ENCODE measurements around the gene TULP4. TPM values are rescaled to one million over a fixed set of nuclear protein-coding genes. Genes with fewer than 3 reads are reported as not detected.
A peak's percentile ranks its signal among the peaks of the same experiment; 100 is the strongest.

The TULP4 gene
- total RNA-seq, 2 experiments from 2014 or later, result 28.4 to 30.5 TPM

DNA sequence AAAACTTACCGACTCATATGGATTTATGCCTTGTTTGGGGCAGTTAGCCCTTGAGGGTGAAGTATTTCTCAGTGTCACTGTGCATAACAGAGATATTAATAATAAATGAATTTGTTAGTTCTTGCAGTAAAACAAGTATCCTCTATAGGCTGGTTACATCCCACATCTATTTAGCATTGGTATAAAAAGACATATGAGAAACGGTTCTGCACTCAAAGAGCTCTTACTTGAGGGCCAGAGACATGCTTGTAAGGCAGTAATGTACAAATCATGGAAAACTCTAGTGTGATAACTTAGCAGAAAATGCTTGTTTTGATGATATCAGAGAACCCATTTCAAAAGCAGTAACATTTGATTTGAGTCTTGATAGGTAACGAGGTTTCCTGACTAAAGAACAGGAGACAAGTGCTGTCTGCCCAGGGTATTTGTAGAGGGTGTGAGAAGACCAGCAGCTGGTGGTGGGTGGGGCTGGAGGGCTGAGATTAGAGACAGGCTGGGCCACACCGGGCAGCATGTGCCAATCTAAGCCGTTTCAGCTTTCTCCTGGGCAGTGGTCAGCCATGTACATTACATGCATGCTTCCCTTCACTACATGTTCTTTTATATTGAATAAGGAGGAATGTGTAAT, 46.3 kb downstream of the TULP4 start:
- no peak for DNase-seq
- CTCF ChIA-PET, result interaction anchor here (0.6 kb wide), 1 partner anchor 87 kb away, joined by 3 read pairs; no protein-coding TSS in a partner anchor
- Mint-ChIP-seq H3K9me3 (ENCODE audit: low read depth) (no peaks in the 10 kb centered on the region), H3K4me3 (no peak overlapping the region), H3K27me3 (no peaks in the 10 kb centered on the region), H3K4me1 (peaks cover 35% of the 10 kb centered on the region), H3K36me3 (no peaks in the 10 kb centered on the region), H3K27ac (no peak overlapping the region)
- ATAC-seq, result no peak

- no peak overlapping the region for H3K27ac Mint-ChIP-seq
- ATAC-seq, result no peak
- H3K4me3 Mint-ChIP-seq, result no peak overlapping the region
- CTCF ChIA-PET, result interaction anchor here (0.8 kb wide), 1 partner anchor 140 kb away, joined by 3 read pairs; no protein-coding TSS in a partner anchor
- peaks cover 4% of the 10 kb centered on the region for H3K36me3 Mint-ChIP-seq
- H3K27me3 Mint-ChIP-seq, result no peaks in the 10 kb centered on the region
- H3K4me1 Mint-ChIP-seq, result peaks cover 35% of the 10 kb centered on the region
- no peaks in the 10 kb centered on the region for H3K9me3 Mint-ChIP-seq (ENCODE audit: low read depth)
- DNase-seq, result no peak
Measured at GRCh38 chr6:158361068-158361467, 48.8 kb downstream of the TULP4 start.

- DNase-seq (no peak), ATAC-seq (no peak)
- Mint-ChIP-seq H3K36me3 (peaks cover 4% of the 10 kb centered on the region), H3K4me3 (no peak overlapping the region), H3K9me3 (ENCODE audit: low read depth) (no peaks in the 10 kb centered on the region), H3K27ac (no peak overlapping the region), H3K27me3 (no peaks in the 10 kb centered on the region), H3K4me1 (peaks cover 33% of the 10 kb centered on the region)
- CTCF ChIA-PET, result interaction anchor here (0.6 to 0.8 kb wide), 2 partner anchors 115 to 141 kb away, joined by 3 read pairs; no protein-coding TSS in a partner anchor
Measured at GRCh38 chr6:158361961-158362669, 49.9 kb downstream of the TULP4 start.

- ATAC-seq (peak; percentile 42), DNase-seq (peak; percentile 45)
- CTCF ChIA-PET, result no interaction called here
- peaks cover 13% of the 10 kb centered on the region for H3K4me1 Mint-ChIP-seq
- peak overlapping the region; percentile 3 for H3K27ac Mint-ChIP-seq
- no peak overlapping the region for H3K4me3 Mint-ChIP-seq
- H3K36me3 Mint-ChIP-seq, result peaks cover 4% of the 10 kb centered on the region
- no peaks in the 10 kb centered on the region for H3K27me3 Mint-ChIP-seq
- no peaks in the 10 kb centered on the region for H3K9me3 Mint-ChIP-seq (ENCODE audit: low read depth)
Measured at GRCh38 chr6:158366363-158366762, 54.1 kb downstream of the TULP4 start.

DNA sequence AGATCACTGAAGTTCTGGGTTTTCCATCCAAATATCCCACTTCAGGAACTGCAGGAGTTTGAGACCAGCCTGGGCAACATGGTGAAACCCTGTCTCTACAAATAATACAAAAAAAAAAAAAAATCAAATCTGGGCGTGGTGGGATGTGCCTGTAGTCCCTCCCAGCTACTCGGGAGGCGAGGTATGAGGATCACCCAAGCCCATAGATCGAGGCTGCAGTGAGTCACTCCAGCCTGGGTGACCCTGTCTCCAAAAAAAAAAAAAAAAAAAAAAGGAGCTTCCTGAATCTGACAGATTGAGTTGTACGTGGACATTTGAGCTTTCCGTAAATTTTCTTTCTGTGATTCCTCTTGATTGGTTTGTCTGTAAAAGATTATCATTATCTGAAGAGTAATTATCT, 55.6 kb downstream of the TULP4 start:
- no peak for ATAC-seq
- no peak overlapping the region for H3K27ac Mint-ChIP-seq

GRCh38 chr6:158369241-158369640, 57.0 kb downstream of the TULP4 start:
- Mint-ChIP-seq H3K27me3 (no peaks in the 10 kb centered on the region), H3K9me3 (ENCODE audit: low read depth) (no peaks in the 10 kb centered on the region), H3K36me3 (peaks cover 4% of the 10 kb centered on the region), H3K4me1 (peaks cover 10% of the 10 kb centered on the region), H3K4me3 (no peak overlapping the region), H3K27ac (no peak overlapping the region)
- DNase-seq, result no peak
- ATAC-seq, result no peak
- CTCF ChIA-PET, result no interaction called here

More for the DNA sequence above, 55.6 kb downstream of the TULP4 start:
- Mint-ChIP-seq H3K27me3 (no peaks in the 10 kb centered on the region), H3K4me1 (peaks cover 10% of the 10 kb centered on the region), H3K36me3 (peaks cover 4% of the 10 kb centered on the region), H3K4me3 (no peak overlapping the region), H3K9me3 (ENCODE audit: low read depth) (no peaks in the 10 kb centered on the region)
- no peak for DNase-seq
- CTCF ChIA-PET, result interaction anchor here (1.4 kb wide), 1 partner anchor 147 kb away, joined by 4 read pairs; no protein-coding TSS in a partner anchor

DNA sequence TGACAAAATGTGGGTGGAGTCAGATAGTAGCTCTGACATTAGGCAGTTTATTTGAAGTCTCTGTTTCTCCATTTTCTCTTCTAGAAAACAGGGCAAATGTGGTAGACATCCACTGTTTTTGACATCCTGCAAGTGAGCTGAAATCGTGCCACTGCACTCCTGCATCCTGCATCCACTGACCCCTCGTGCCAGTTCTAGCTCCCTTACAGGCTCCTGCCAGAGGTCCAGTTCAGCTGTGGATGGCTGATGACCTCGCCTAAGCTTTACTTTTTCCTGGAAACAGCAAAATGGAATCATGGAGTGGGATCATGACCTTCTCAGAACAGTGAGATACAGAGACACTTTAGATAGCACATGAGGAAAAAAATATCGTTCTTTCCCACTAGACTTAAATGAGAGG, 58.5 kb downstream of the TULP4 start:
- no peak for ATAC-seq
- CTCF ChIA-PET, result interaction anchor here (1.1 kb wide), 1 partner anchor 16 kb away, joined by 3 read pairs; no protein-coding TSS in a partner anchor
- Mint-ChIP-seq H3K36me3 (no peaks in the 10 kb centered on the region), H3K27ac (no peak overlapping the region), H3K4me3 (no peak overlapping the region), H3K4me1 (peaks cover 10% of the 10 kb centered on the region), H3K27me3 (no peaks in the 10 kb centered on the region), H3K9me3 (ENCODE audit: low read depth) (no peaks in the 10 kb centered on the region)
- no peak for DNase-seq

GRCh38 chr6:158371261-158371660, 59.0 kb downstream of the TULP4 start:
- Mint-ChIP-seq H3K36me3 (no peaks in the 10 kb centered on the region), H3K27me3 (no peaks in the 10 kb centered on the region), H3K27ac (no peak overlapping the region), H3K4me3 (no peak overlapping the region), H3K4me1 (peaks cover 7% of the 10 kb centered on the region), H3K9me3 (ENCODE audit: low read depth) (no peaks in the 10 kb centered on the region)
- DNase-seq (no peak), ATAC-seq (no peak)
- CTCF ChIA-PET, result interaction anchor here (1.1 kb wide), 1 partner anchor 15 kb away, joined by 3 read pairs; no protein-coding TSS in a partner anchor

GRCh38 chr6:158372574-158372973, 60.3 kb downstream of the TULP4 start:
- H3K4me1 Mint-ChIP-seq, result no peaks in the 10 kb centered on the region
- H3K27ac Mint-ChIP-seq, result no peak overlapping the region
- DNase-seq (no peak), ATAC-seq (no peak)
- H3K36me3 Mint-ChIP-seq, result no peaks in the 10 kb centered on the region
- CTCF ChIA-PET, result interaction anchor here (0.6 to 1.6 kb wide), 2 partner anchors 124 to 151 kb away, joined by 3 to 4 read pairs; no protein-coding TSS in a partner anchor
- no peaks in the 10 kb centered on the region for H3K27me3 Mint-ChIP-seq
- no peaks in the 10 kb centered on the region for H3K9me3 Mint-ChIP-seq (ENCODE audit: low read depth)
- no peak overlapping the region for H3K4me3 Mint-ChIP-seq

DNA sequence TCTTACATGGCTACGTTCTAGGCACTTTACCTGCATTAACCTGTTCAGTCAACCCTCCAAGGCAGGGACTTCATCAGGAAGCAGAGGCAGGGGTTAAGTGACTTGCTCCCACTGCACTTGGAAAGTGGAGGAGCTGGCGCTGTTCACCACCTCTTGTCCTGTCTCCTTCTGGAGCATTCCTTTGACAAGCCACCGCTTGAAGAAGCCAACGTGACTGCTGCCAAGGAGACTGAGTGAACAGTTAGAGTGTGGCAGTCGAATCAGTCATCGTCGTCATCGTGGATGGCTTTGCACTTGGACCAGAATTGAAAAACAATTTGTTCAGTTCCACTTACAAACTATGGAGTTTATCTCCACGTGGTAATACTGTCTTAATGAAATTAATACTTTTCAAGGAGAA, 60.9 kb downstream of the TULP4 start:
- DNase-seq (no peak), ATAC-seq (no peak)
- Mint-ChIP-seq H3K36me3 (no peaks in the 10 kb centered on the region), H3K27me3 (no peaks in the 10 kb centered on the region), H3K9me3 (ENCODE audit: low read depth) (no peaks in the 10 kb centered on the region), H3K4me3 (no peak overlapping the region), H3K27ac (no peak overlapping the region), H3K4me1 (no peaks in the 10 kb centered on the region)
- CTCF ChIA-PET, result interaction anchor here (1.6 kb wide), 1 partner anchor 152 kb away, joined by 4 read pairs; no protein-coding TSS in a partner anchor

DNA sequence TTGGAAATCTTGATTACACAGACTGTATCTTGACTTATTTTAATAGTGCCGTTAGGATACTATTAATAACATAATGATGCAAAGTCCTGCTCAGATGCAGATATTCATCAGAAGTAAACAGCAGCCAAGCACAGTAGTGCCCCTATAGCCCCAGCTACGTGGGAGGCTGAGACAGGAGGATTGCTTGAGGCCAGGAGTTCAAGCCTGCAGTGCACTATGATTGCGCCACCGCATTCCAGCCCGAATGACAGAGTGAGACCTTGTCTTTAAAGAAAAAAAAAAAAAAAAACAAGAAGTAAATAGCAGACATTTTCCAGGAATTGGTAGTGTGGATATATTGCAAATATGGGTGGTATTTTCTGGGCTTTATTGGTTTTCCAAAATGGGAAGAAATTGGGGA, 61.8 kb downstream of the TULP4 start:
- Mint-ChIP-seq H3K27me3 (no peaks in the 10 kb centered on the region), H3K4me3 (no peak overlapping the region), H3K36me3 (no peaks in the 10 kb centered on the region), H3K4me1 (no peaks in the 10 kb centered on the region), H3K9me3 (ENCODE audit: low read depth) (no peaks in the 10 kb centered on the region), H3K27ac (no peak overlapping the region)
- DNase-seq (no peak), ATAC-seq (no peak)
- CTCF ChIA-PET, result interaction anchor here (0.6 to 1.0 kb wide), 4 partner anchors 10 to 917 kb away, joined by 3 read pairs; no protein-coding TSS in a partner anchor

GRCh38 chr6:158376631-158377081, 64.4 kb downstream of the TULP4 start:
- CTCF ChIA-PET, result no interaction called here
- Mint-ChIP-seq H3K4me3 (no peak overlapping the region), H3K27me3 (no peaks in the 10 kb centered on the region), H3K27ac (no peak overlapping the region), H3K9me3 (ENCODE audit: low read depth) (no peaks in the 10 kb centered on the region), H3K36me3 (no peaks in the 10 kb centered on the region), H3K4me1 (no peaks in the 10 kb centered on the region)
- ATAC-seq, result no peak
- DNase-seq, result no peak

GRCh38 chr6:158377860-158378259, 65.6 kb downstream of the TULP4 start:
- CTCF ChIA-PET, result no interaction called here
- no peak overlapping the region for H3K27ac Mint-ChIP-seq
- H3K4me1 Mint-ChIP-seq, result no peaks in the 10 kb centered on the region
- H3K36me3 Mint-ChIP-seq, result no peaks in the 10 kb centered on the region
- DNase-seq (no peak), ATAC-seq (no peak)
- H3K9me3 Mint-ChIP-seq (ENCODE audit: low read depth), result no peaks in the 10 kb centered on the region
- H3K4me3 Mint-ChIP-seq, result no peak overlapping the region
- no peaks in the 10 kb centered on the region for H3K27me3 Mint-ChIP-seq

- no peaks in the 10 kb centered on the region for H3K36me3 Mint-ChIP-seq
- H3K4me1 Mint-ChIP-seq, result no peaks in the 10 kb centered on the region
- H3K27ac Mint-ChIP-seq, result no peak overlapping the region
- H3K9me3 Mint-ChIP-seq (ENCODE audit: low read depth), result no peaks in the 10 kb centered on the region
- H3K4me3 Mint-ChIP-seq, result no peak overlapping the region
- ATAC-seq (no peak), DNase-seq (no peak)
- CTCF ChIA-PET, result no interaction called here
- H3K27me3 Mint-ChIP-seq, result no peaks in the 10 kb centered on the region
Measured at GRCh38 chr6:158379336-158379735, 67.1 kb downstream of the TULP4 start.
